ENCODE results near the gene SLC9C1.

The SLC9C1 gene

DNA sequence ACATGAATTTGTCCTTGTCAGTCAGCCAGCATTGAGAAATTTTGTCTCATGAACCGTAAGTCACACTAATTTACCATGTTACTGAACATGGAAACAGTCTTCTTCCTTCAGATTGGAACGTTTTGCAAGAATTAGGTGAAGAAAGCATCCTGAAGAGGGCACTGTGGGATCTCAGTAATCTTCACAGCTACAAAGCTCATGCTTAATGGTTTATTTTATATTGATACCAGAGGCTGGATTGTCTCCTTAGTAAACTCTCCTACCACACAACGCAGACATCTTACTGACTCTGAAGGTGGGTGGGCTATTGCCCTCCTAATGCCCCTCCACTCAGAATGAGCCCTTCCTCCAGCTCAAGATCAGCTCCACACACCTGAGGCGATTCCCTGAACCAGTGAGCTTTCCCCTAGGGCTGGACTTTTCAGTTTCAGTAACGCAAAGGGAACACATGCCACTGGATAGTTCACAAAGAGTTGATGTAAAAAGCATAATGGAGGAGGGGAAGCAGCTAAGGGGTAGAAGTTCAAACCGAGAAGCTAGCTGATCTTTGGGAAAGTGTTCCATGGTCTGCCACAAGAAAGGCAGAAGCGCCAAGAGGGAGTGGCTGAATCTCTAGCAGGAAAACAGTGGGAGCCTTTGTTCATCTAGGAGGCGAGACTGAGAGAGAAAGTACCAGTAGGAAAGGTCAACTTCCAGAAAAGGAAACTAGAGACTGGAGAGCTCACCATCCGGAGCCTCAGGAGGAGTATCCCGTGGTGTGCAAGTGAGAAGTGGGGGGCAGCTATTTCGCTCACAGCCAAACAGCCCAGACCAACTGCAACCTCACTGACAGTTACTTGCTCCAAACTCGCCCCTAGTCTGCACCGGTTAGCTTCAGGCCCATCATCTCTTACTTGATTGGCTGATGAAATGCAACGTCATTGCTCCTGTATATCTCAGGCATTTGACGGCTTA is at the start of gene SLC9C1:
TSS of gene SLC9C1 (minus strand) at position 849 of the 954 bp plus-strand sequence. CDS start 7,425 bp downstream, outside the sequence.
- DNase-seq = peak; percentile 32

- DNase-seq = no peak
Measured at GRCh38 chr3:112341386-112341785, 47.4 kb upstream of the SLC9C1 start.

DNA sequence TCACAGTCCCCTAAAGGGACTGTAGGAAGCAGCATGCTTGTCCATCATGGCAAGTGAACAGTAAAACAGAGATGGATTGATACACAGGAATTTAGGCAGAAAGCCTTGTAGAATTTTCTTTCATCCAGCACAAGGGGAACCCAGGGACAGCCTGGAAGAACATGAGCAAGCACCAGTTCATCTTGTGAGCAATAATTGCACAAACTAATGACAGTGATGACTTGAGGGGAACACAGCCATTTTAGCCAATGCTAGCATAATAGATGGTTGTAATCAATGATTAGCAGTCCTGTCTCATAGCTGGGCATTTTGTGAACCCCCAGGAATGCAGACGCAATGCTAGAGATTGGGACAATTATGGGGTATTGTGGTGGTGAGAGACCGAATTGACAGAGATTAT is 45.6 kb upstream of the SLC9C1 start:
- DNase-seq = no peak

DNA sequence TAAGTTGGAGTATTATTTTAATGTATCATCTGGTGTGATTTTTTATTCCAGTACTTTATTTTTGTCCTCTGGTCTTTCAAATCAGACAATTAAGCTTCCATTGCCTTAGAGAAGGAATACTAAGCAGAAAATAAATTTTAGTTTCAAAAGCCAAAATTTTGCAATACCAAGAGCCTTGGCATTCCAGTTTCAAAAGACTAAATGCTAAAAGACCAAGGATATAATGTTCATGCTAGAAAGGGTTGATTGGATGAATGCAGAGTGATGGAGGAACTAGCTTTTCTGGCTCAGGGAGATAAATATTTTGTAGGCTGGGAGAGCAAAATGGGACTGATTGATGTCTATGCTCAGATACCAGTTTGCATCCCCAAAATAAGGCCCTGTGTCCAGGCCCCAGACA is 45.1 kb upstream of the SLC9C1 start:
- no peak for DNase-seq

GRCh38 chr3:112338727-112339056 is 44.7 kb upstream of the SLC9C1 start:
- DNase-seq = no peak

- no peak for DNase-seq
Measured at GRCh38 chr3:112338021-112338726, 44.2 kb upstream of the SLC9C1 start.

DNA sequence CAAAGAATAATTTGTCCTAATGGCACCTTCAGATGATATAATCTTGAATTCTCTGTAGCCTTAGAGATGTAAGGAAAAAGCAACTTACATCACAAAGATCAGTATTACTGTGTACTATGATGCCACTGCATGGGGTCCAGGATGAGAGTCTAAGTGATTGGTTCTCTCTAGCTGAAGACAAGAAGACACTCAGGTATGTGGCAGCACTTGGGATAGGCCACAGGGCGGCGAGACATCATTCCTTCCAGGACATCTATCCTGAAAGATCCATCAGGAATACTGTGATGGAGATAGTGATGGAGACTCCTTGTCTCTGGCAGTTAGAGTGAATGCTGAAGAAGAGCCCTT is 41.4 kb upstream of the SLC9C1 start:
- DNase-seq = no peak

GRCh38 chr3:112334691-112335433 is 40.8 kb upstream of the SLC9C1 start:
- no peak for DNase-seq

DNA sequence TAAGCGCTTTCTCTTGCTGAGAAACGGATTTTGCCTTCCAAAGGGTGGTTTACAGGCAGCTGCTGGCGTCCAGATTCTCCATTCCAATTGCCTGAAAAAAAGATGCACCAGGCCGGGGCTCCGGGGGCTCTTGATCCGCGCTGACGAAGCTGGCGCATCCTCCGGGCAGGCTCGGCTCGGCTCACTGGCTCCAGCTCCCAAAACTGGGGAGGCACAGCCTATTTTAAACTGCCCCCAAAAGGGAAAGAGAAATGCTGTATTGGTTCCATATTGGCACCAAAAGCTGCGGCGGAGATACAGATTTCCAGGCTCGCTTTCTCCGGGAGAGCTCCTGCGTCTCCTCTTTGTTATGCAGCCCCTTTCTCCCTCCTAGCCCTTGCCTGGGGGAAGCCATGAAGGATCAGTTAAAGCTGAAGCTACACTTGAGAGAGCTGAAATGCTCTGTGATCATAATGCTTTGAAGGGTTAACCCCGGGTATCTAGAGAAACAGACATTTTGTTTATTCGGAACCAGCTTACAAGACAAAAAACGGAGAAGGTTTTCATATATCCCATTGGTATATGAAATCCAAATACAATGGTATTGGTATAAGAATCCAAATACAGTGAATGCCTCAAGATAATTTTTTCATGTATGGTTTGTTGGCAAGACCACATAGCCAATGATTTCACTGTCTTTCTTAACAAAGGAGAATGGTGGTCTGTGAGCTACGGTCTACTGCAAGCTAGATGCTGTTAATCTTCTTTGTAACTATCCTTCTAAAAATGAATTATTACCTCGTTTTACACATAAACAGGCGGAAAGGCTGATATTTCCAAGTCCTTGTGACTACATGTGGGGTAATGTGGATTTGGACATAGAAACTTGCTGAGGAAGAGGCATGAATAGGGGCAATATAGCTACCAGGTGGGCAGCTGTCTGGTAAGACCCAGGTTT is 39.6 kb upstream of the SLC9C1 start:
- no peak for DNase-seq

DNA sequence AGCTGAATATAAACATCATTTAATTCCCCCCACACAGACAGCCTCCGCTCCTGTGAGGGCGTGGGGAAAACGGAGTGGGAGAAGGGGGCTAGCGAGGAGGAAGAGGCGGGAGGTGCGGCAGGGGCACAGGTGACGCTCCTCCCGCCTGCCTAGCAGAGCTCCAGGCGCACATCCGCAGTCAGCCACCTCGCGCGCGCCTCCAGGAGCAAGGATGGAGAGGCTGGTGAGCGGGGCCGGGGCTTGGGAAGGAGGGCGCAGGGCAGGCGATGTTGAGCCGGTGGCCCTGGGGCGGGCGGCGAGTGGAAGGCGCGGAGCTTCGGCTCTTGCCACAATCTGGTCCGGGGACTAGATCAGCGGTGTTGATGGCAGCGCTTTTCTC is 39.0 kb upstream of the SLC9C1 start, which contains the start of gene CD200:
TSS of gene CD200 (plus strand) at position 155 of the 379 bp plus-strand sequence. CDS start at position 212, 57 bp downstream.
- DNase-seq = peak; percentile 37

GRCh38 chr3:112331851-112332250 is 37.8 kb upstream of the SLC9C1 start:
- no peak for DNase-seq

- DNase-seq = peak; percentile 27
Measured at GRCh38 chr3:112327371-112327951, 33.4 kb upstream of the SLC9C1 start.

DNA sequence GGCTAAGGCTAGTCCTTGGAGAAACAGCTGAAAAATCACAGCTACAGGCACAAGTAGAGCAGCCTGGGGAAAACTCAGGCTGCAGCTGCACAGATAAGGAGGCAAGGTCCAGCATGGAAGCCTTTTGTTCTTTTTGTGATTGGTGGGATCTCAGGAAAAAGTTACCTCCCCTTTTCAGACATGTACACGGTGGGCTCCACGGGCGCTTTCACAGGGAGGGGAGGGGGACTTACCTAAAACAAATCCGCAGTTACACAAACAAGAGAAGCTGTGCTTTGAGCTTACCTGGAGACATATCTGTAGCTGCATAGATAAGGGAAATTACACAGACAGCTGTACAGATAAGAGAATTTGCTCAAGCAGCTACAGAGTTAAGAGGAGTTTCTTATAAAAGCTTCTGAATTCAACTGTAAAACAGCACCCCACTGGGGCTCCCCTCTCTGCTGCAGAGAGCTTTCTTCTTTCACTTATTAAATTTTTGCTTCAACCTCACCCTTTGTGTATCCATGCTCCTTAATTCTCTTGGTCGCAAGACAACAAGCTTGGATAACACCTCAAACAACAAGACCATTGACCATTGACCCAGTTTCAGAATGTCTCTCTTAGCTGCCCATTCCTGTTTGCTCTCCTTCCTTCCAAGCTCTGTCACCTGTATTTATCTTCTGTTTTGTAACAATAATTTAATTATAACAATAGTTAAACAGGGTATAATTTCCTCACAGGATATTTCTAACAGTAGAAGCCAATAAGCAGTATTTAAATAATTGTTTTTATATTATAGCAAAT is 28.0 kb upstream of the SLC9C1 start:
- DNase-seq = no peak

- no peak for DNase-seq
Measured at GRCh38 chr3:112320691-112321090, 26.7 kb upstream of the SLC9C1 start.

GRCh38 chr3:112319516-112320276 is 25.7 kb upstream of the SLC9C1 start:
- DNase-seq = no peak

DNA sequence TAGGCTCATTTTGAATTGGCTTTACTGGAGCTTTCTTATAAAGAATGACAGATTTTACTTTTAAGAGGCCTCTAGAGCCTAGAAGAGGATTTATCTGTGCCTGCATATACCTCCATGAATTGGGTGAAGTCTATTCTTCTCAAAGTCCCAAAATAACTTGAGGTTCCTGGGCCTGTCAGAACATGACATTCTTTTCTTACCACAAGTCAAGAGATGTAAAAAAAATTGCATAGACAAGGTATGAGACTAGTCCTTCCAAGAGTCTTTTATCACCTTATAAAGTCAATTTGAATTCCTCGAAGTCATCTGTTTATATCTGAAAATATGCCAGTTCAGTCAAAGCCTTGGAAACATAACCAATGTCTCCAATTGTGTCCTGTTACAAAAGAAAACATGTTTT is 21.8 kb upstream of the SLC9C1 start:
- DNase-seq = no peak

DNA sequence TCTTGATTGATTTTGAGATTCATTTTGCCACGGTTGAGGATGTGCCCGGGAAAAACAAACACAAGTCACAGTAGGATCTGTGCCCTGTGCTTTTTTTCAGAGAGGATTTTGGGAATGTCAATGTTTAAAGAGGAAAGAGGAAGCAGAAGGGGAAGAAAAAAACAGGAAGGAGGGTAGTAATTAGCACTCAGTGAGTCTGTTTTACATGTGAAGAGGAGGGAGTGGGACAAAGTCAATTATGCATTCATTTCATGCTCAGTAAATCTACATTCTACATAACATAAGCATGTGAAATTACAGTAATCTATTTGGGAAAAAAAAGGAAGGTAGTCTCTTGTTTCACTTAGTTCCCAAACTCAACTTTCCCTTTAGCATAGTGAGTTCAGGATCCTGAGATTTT is 20.6 kb upstream of the SLC9C1 start:
- no peak for DNase-seq

- no peak for DNase-seq
Measured at GRCh38 chr3:112308151-112308911, 14.3 kb upstream of the SLC9C1 start.

GRCh38 chr3:112307557-112307956 is 13.5 kb upstream of the SLC9C1 start:
- DNase-seq = no peak

All from activated T-cell treated with anti-CD3 and anti-CD28 coated beads for 4 hours (primary cell).